Inflammatory macrophage treated with lipopolysaccharide for 1 hour (primary cell): ENCODE measurements around the gene PLA2G4A.

Experiments used
- DNase-seq, 2 donors: peaks; one replicate each; pipeline ENCODE4 v3.0.0-alpha.2; 2020 to 2022

The PLA2G4A gene

GRCh38 chr1:187032982-187033692, 204.4 kb downstream of the PLA2G4A start:
- peak; percentile 44 to 50 for DNase-seq

- no peak for DNase-seq
Observed at GRCh38 chr1:187033693-187034390, 205.1 kb downstream of the PLA2G4A start.

DNA sequence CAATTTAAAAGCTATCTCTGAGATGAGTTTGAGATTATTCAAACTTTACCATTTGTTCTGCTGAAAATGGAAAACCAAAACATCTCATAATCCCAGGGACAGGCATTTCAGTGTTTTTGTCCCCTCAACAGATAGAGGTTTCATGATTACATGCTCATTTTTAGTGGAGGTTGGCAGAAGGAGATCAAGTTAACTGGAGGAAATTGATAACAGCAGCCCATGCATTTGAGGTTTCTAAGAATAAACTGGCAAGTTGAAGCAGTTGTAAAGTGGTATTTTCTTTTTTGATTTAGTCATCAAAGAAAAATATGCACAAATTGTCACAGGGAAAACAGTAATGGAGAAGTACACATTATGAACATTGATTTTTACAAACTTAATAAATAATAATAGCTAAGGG, 205.8 kb downstream of the PLA2G4A start:
- DNase-seq = no peak

DNA sequence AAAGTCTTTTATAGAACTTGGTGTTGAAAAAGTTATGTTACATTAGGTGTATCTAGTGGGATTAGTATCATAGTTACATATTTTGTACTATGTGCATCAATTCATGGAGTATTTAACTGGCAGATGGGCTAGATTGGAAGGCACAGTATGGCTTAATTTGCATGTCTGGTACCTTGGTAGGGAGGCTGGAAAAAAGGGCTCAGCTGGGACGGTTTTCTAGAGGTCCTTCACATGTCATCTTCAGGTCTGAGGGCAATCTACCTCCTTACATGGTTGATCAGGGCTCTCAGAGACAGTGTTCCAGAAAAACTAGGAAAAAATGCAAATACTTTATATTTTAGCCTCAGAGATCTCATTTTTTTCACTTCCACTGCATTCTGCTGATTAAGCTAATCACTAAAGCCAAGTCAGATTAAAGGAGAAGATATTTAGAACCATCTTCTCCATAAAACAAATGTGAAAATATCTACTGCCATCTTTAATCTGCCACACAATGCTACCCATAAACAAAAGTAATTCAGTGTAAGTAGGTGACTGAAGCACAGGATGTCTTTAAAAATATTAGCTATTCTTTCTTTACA, 209.3 kb downstream of the PLA2G4A start:
- DNase-seq = no peak
